ENCODE data around the gene DEPDC7.
"Not testable (repeated sequence)": the region's sequence is repeated elsewhere in the genome, so short reads cannot be mapped to it uniquely, and the experiment has no call there.

The DEPDC7 gene

GRCh38 chr11:33027233-33027632, 11.6 kb downstream of the DEPDC7 start:
- DNase-seq, result no peak

- no peak for DNase-seq
Observed at GRCh38 chr11:33027846-33028536, 12.3 kb downstream of the DEPDC7 start.

GRCh38 chr11:33028537-33028914, 12.8 kb downstream of the DEPDC7 start:
- no peak for DNase-seq

GRCh38 chr11:33029218-33029617, 13.5 kb downstream of the DEPDC7 start:
- not testable (repeated sequence) for DNase-seq

DNA sequence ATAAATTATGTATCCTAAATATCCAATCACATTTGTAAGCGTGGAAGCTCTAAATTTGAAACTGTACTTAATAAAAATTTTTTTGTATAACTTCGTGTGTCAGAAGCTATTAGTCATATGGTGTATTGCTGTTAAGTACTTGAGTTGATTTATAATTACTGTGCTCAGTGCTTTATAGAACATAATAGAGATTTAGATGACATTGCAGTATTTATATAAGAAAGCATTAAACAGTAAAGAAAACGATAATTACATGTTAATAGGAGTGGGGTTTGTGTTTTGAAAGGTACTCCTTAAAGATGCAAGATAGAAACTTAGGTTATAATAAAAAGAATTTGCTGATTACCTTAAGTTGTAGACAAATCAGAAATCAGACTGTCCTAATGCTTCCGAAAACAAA, 17.8 kb downstream of the DEPDC7 start:
- no peak for DNase-seq

- DNase-seq, result no peak
Observed at GRCh38 chr11:33035011-33035410, 19.3 kb downstream of the DEPDC7 start.

DNA sequence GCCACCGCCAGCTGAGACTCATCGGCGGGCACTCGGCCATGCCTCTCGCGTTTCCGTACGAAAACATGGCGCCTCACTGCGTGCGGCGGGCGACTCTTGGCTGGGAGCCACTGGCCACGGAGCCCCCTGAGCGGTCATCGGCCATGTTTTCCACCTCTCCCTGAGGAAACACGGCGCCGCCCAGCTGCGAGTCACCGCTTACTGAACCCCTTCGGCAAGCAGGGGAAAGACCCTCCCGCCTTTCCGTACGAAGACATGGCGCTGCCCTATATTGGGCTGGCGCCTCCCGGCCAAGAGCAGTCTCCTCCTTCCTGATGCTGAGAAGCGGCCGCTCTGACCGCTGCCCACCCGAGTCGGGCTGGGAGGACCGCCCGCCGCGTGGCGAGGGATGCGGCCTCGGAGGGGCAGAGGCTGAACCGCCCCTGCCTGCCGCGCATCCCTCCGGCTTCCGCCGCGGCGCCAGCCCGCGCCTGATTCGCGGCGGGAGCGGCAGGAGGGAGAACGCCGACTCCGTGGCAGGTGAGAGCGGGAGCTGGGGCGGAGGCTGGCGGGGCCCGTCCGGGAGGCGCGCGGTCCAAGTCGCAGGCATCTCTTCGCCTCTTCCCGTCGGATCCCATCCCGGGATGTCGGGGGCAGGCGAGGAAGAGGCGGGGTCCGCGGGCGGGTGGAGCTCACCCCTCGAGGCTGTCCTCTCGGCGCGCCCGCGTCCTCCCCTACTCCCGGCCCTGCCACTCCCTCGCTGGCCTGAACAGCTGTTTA, 23.8 kb downstream of the DEPDC7 start, which contains the start of gene TCP11L1:
Gene TCP11L1 (plus strand): TSS at position 299 of the 759 bp plus-strand sequence. CDS start 4,202 bp downstream, outside the sequence.
- peak; percentile 83 to 94 for DNase-seq

GRCh38 chr11:33040033-33040861, 24.6 kb downstream of the DEPDC7 start:
- DNase-seq, result no peak

GRCh38 chr11:33040862-33041453, 25.3 kb downstream of the DEPDC7 start:
- no peak for DNase-seq

- DNase-seq, result no peak
Observed at GRCh38 chr11:33043221-33043830, 27.6 kb downstream of the DEPDC7 start.

- DNase-seq, result no peak
Observed at GRCh38 chr11:33044285-33044756, 28.6 kb downstream of the DEPDC7 start.

DNA sequence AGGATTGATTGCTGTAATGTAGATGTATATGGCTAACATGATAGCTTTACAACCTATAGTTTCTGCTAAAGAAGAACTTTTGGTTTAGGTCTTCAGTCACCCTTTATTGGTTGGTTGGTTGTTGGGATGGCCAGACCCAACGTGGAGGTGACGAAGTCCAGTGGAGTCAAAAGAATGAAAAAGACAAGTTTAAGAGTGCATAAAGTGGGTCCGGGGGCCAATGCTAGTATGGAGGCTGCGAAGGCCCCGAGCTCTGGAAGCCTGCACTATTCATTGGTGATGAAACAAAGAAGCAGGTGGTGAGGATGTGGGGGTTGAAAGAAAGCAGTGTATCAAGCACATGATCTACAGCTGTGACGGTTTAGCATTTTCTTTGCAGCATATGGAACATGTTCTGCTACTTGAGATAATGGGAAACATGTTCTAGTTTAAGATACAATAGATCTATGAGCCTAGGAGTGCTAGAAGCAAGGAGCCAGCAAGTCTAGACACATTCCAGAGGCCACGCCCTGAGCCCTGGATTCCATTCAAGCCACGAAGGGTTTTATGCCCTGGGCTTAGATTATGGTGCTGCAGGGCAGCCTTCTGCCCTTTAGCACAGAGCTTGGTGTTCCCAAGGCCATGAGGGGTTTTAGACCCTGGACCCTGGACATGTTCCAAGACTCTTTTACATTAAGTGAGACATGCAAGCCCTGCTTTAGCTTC, 30.0 kb downstream of the DEPDC7 start:
- DNase-seq, result no peak

DNA sequence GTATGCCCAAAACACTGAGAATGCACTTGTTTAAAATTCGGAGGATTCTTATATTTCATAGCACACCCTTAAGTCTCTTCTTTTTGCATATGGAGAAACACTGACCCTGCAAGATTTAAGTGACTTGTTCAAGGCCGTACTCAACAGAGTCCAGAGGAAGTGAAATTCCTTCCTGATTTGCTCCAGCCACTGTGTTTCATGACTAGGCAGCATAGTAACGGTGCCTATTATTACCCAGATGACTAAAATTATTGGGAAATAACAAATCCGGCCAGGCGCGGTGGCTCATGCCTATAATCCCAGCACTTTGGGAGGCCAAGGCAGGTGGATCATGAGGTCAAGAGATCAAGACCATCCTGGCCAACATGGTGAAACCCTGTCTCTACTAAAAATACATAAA, 33.0 kb downstream of the DEPDC7 start:
- DNase-seq, result not testable (repeated sequence)

- not testable (repeated sequence) for DNase-seq
Observed at GRCh38 chr11:33049565-33050408, 34.1 kb downstream of the DEPDC7 start.

DNA sequence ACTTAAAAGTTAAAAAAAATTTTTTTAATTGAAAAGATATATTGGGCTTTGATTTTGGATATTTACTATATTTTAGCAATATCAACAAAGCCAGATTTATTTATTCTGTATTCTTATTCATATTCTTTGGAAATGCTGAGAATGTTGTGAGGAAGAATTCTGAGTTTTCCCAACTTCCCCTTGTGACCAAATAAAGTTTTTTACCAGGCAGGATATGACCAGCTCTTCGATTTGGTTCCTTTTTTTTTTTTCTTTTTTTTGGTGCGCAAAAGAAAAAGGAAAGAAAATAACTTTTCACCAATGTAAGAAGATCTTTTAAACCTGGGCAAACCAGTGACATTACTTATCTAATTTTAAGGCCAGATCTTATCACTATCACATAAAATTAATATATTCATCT, 36.6 kb downstream of the DEPDC7 start:
- DNase-seq, result no peak

- no peak for DNase-seq
Observed at GRCh38 chr11:33055375-33055774, 39.7 kb downstream of the DEPDC7 start.

DNA sequence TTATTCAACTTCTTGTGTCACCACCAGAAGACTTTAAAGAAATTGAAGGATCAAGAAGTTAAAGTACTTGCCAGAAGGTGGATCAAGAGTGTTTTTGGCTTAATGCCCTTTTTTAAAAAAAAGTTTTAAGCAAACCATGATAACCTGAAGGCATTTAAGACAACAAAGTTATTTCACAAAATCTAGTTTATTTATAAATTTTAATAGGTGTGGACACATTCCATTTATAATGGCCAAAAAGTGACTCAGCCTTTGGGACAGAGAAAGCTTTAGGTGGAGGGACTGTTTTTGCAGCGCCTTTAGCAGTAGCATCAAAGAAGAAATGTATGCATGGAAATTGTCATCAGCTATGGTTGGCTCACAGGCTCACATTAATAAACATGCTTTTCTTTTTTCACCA, 41.6 kb downstream of the DEPDC7 start:
- no peak for DNase-seq

DNA sequence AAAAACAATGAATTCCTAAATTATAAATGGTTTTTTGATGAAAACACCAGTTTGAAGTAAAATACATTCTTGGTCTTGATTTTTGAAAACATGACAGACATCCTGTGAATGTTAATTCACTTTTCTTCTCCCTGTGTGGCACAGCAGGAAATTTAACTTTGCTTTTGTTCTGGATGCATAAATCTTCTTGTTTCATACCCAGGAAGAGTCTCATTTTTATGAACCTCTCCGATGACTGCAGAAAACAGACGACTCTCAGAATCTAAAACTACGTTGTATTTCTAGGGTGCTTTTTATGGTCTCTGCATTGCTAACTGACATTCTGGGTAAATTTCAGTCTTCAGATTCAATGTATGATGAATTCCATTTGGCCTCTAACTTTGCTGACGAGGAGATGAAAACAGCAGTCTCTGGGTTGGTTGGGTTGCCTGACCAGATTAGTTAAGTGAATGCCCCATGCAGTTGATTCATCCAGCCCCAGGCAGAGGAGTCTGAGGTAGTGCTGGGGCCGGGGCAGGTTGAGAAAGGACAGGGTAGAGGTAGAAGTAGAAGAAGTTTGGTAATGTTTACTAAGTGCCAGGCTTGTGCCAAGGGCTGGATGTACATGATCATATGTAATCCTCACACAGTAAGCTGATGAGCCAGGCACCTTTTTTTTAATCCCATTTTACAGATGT, 43.8 kb downstream of the DEPDC7 start:
- no peak for DNase-seq

DNA sequence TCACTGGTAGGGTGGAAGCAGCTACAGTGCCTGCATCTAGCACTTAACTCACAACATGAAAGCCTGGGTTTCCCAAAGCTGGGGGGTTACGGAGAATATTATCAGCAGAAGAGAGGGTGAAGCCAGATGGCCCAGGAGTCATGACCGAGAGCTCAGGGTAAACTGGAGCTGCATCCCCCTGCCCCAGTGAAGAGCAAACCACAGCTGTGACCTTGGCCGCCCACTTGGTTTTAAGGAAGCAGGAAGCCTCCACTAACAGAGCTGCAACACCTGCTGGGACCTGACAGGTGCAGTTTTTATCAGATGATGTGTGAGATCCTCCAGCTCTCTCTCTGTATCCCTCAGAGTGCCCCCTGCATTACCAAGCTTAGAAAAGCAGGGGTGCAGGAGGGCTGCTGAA, 44.6 kb downstream of the DEPDC7 start:
- DNase-seq, result no peak

DNA sequence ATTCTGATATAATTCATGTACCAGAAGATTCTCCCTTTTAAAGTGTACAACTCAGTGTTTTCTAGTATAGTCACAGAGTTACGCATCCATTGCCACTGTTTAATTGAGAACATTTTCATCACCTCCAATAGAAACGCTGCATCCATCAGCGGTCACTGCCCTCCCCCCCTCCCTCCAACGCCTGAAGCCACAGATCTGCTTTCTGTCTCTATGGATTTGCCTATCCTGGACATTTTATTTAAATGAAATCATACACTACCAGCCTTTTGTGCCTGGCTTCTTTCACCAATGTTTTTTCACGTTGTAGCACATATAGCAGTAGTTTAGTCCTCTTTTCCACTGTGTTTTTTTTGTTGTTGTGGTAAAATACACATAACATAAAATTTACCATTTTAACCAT, 46.5 kb downstream of the DEPDC7 start:
- DNase-seq, result no peak

Measured in NCI-H187 (cell line).